ENCODE results near the gene SYT1. TPM values are rescaled to one million over a fixed set of nuclear protein-coding genes. Genes with fewer than 3 reads are reported as not detected.

Gene SYT1
- total RNA-seq, 1 experiment from 2014 or later: 44.9 TPM

DNA sequence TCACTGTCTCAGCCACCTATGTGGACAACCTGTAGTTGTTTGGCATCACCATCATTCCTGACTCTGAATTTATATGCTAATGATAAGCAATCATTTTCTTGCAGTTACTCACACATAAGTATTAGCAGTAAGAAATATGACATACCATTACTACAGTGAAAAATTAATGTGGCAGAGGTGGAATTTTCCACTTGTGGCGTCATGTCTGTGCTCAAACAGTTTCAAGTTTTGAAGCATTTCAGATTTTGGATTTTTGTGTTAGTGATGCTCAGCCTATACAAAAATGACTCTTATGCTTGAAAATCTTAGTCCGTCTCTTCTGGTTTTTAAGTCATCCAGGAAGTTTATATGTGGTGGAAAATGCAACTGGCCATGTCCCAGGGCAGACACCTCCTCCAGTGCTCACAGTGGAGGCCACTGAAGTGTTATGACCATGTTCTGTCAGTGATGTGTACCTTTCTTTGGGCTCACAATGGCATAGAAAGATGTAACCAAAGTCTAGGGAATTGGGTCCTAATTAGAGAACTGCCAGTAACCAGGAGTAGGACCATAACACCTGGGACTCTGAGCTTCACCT, 220.6 kb downstream of the SYT1 start:
- no peak overlapping the region for H3K4me3 ChIP-seq (replicated peaks in 1 of 2; ENCODE audit: low read depth in 1 of 2, low read length in 2 of 2)
- no peaks in the 10 kb centered on the region for H3K9me3 ChIP-seq (ENCODE audit: control insufficient read depth in 1 of 2, insufficient read depth in 1 of 2, low read depth in 1 of 2, low read length in 2 of 2)
- no peaks in the 10 kb centered on the region for H3K36me3 ChIP-seq (ENCODE audit: control insufficient read depth in 1 of 2, insufficient read depth in 2 of 2, low read length in 2 of 2)
- TF ChIP-seq ZNF274 (IDR thresholded peaks at IDR 0.05; ENCODE audit: low read depth, low read length) (no peak), SRF (IDR thresholded peaks at IDR 0.05; ENCODE audit: low read depth) (no peak), FOSL1 (IDR thresholded peaks at IDR 0.05; ENCODE audit: low read depth) (no peak), EGR1 (IDR thresholded peaks at IDR 0.05; ENCODE audit: low read depth) (no peak), ELF1 (IDR thresholded peaks at IDR 0.05; ENCODE audit: borderline replicate concordance, low read depth) (no peak), SP1 (IDR thresholded peaks at IDR 0.05; ENCODE audit: low read depth) (no peak), MAX (IDR thresholded peaks at IDR 0.05) (no peak), ZFX (IDR thresholded peaks at IDR 0.05) (no peak), ATF3 (IDR thresholded peaks at IDR 0.05) (no peak), EZH2 (IDR thresholded peaks at IDR 0.05) (no peak), CTCF (IDR thresholded peaks at IDR 0.05 in 2 of 3, conservative IDR thresholded peaks at IDR 0.05 in 1 of 3; ENCODE audit: borderline replicate concordance in 1 of 3, insufficient read depth in 1 of 3, low read depth in 2 of 3, low read length in 2 of 3) (no peak), CBX3 (IDR thresholded peaks at IDR 0.05; ENCODE audit: low read depth) (no peak), TCF7L2 (IDR thresholded peaks at IDR 0.05; ENCODE audit: borderline replicate concordance, extremely low read depth, insufficient read depth, insufficient read length) (no peak)
- TF ChIP-seq, protein P1, sequence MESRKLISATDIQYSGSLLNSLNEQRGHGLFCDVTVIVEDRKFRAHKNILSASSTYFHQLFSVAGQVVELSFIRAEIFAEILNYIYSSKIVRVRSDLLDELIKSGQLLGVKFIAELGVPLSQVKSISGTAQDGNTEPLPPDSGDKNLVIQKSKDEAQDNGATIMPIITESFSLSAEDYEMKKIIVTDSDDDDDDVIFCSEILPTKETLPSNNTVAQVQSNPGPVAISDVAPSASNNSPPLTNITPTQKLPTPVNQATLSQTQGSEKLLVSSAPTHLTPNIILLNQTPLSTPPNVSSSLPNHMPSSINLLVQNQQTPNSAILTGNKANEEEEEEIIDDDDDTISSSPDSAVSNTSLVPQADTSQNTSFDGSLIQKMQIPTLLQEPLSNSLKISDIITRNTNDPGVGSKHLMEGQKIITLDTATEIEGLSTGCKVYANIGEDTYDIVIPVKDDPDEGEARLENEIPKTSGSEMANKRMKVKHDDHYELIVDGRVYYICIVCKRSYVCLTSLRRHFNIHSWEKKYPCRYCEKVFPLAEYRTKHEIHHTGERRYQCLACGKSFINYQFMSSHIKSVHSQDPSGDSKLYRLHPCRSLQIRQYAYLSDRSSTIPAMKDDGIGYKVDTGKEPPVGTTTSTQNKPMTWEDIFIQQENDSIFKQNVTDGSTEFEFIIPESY (IDR thresholded peaks at IDR 0.05; ENCODE audit: extremely low read depth, insufficient replicate concordance, low read length): no peak
- BruUV-seq (replicated peaks): no TSS peak
- H3K27ac ChIP-seq (ENCODE audit: low read depth, low read length): no peak overlapping the region
- no peak overlapping the region for H3K9ac ChIP-seq (ENCODE audit: low read length)
- DNase-seq (ENCODE audit: low read depth, low spot score): no peak
- H3K27me3 ChIP-seq (ENCODE audit: insufficient read depth, low read length): no peaks in the 10 kb centered on the region
- RAD21 ChIA-PET (ENCODE audit: low non-redundant PET in 1 of 2, low total read pairs in 2 of 2, uncharacterized antibody in 2 of 2, unreplicated experiment in 2 of 2): no interaction called here
- POLR2A ChIA-PET: no interaction called here
- no peak for ATAC-seq
- CTCF ChIA-PET: no interaction called here
- intact Hi-C loops (cut with micrococcal nuclease): no loop called here
- H2AFZ ChIP-seq (ENCODE audit: low read depth, low read length, poor library complexity, severe bottlenecking): no peak overlapping the region
- H4K20me1 ChIP-seq (ENCODE audit: insufficient read depth): no peaks in the 10 kb centered on the region
- 0 out of 4 replicates have a peak, but pooled peaks cover 0 to 3% of the 10 kb centered on the region in 2 experiments for H3K4me1 ChIP-seq (ENCODE audit: control insufficient read depth in 1 of 2, insufficient read depth in 2 of 2, low read length in 2 of 2)
- H3K9me2 ChIP-seq (ENCODE audit: insufficient read depth): no peaks in the 10 kb centered on the region
- H3K4me2 ChIP-seq (ENCODE audit: low read length): no peak overlapping the region
- H3K79me2 ChIP-seq (ENCODE audit: insufficient read depth, low read length): no peaks in the 10 kb centered on the region

All from HCT116 (cell line).